Neural crest cell (in vitro differentiated cells): ENCODE measurements around the gene ZNF565. TPM values are rescaled to one million over a fixed set of nuclear protein-coding genes. Genes with fewer than 3 reads are reported as not detected.

Source experiments
- DNase-seq: peaks from one replicate; pipeline ENCODE4 v3.0.0; 2021; ENCODE audit warnings: low read depth, mixed read lengths, low spot score
- H3K27ac Mint-ChIP-seq: one replicate; pipeline ENCODE4 v1.8.0; 2021; ENCODE audit warnings: mild to moderate bottlenecking, mixed read lengths; ENCODE audit not compliant: unreplicated experiment
- H3K27me3 Mint-ChIP-seq: 2 replicates; pipeline ENCODE4 v1.8.0; 2021; ENCODE audit warnings: low read depth, mild to moderate bottlenecking, mixed read lengths
- H3K36me3 Mint-ChIP-seq: 2 replicates; pipeline ENCODE4 v1.8.0; 2021; ENCODE audit warnings: low read depth, mild to moderate bottlenecking, mixed read lengths
- H3K4me1 Mint-ChIP-seq: 2 replicates; pipeline ENCODE4 v1.8.0; 2021; ENCODE audit warnings: mixed read lengths
- H3K4me3 Mint-ChIP-seq: one replicate; pipeline ENCODE4 v1.8.0; 2021; ENCODE audit warnings: mild to moderate bottlenecking, mixed read lengths
- H3K9me3 Mint-ChIP-seq: 2 replicates; pipeline ENCODE4 v1.8.0; 2021; ENCODE audit warnings: mixed read lengths
- total RNA-seq: library from RNA; stranded (reverse); gene quantifications from 2 replicates; pipeline ENCODE4 v1.2.1, GENCODE V29; 2021
- TF ChIP-seq, protein P1 (sequence below): fragments of 200-600 bp; sonication (generic); conservative IDR thresholded peaks from 2 replicates; pipeline ENCODE4 v1.5.0; 2021; ENCODE audit warnings: antibody characterized with exemption, mild to moderate bottlenecking

Gene ZNF565
- total RNA-seq, 1 donor from 2014 or later = 5.6 TPM

GRCh38 chr19:36172852-36173251 lies 41.6 kb downstream of the ZNF565 start:
- H3K4me1 Mint-ChIP-seq = peaks cover 4% of the 10 kb centered on the region
- no peaks in the 10 kb centered on the region for H3K27me3 Mint-ChIP-seq
- H3K36me3 Mint-ChIP-seq = no peaks in the 10 kb centered on the region
- no peak overlapping the region for H3K4me3 Mint-ChIP-seq
- H3K9me3 Mint-ChIP-seq = no peaks in the 10 kb centered on the region
- TF ChIP-seq, protein P1, sequence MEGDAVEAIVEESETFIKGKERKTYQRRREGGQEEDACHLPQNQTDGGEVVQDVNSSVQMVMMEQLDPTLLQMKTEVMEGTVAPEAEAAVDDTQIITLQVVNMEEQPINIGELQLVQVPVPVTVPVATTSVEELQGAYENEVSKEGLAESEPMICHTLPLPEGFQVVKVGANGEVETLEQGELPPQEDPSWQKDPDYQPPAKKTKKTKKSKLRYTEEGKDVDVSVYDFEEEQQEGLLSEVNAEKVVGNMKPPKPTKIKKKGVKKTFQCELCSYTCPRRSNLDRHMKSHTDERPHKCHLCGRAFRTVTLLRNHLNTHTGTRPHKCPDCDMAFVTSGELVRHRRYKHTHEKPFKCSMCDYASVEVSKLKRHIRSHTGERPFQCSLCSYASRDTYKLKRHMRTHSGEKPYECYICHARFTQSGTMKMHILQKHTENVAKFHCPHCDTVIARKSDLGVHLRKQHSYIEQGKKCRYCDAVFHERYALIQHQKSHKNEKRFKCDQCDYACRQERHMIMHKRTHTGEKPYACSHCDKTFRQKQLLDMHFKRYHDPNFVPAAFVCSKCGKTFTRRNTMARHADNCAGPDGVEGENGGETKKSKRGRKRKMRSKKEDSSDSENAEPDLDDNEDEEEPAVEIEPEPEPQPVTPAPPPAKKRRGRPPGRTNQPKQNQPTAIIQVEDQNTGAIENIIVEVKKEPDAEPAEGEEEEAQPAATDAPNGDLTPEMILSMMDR = no peak
- no peak overlapping the region for H3K27ac Mint-ChIP-seq
- no peak for DNase-seq

- Mint-ChIP-seq H3K4me3 (no peak overlapping the region), H3K27ac (no peak overlapping the region)
Observed at GRCh38 chr19:36169084-36169760, 45.2 kb downstream of the ZNF565 start.

DNA sequence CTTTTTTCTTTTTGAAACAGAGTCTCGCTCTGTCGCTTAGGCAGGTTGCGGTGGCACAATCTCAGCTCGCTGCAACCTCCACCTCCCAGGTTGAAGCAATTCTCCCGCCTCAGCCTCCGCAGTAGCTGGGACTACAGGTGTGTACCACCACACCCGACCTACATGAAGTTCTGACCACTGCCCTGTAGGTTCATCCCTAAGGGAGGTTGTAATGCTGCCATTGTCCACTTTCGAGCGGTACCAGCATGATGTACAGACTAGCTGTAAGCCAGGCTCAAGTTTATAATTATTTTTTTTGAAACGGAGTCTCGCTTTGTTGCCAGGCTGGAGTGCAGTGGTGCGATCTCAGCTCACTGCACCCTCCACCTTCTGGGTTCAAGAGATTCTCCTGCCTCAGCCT lies 50.7 kb downstream of the ZNF565 start:
- Mint-ChIP-seq H3K4me3 (no peak overlapping the region), H3K4me1 (no peaks in the 10 kb centered on the region), H3K9me3 (no peaks in the 10 kb centered on the region), H3K27ac (no peak overlapping the region), H3K36me3 (peaks cover 3% of the 10 kb centered on the region), H3K27me3 (no peaks in the 10 kb centered on the region)
- DNase-seq = no peak
- TF ChIP-seq, protein P1 = no peak

More at GRCh38 chr19:36169084-36169760, 45.2 kb downstream of the ZNF565 start:
- Mint-ChIP-seq H3K9me3 (no peaks in the 10 kb centered on the region), H3K27me3 (no peaks in the 10 kb centered on the region), H3K4me1 (peaks cover 4% of the 10 kb centered on the region), H3K36me3 (no peaks in the 10 kb centered on the region)
- TF ChIP-seq, protein P1 = no peak
- no peak for DNase-seq

DNA sequence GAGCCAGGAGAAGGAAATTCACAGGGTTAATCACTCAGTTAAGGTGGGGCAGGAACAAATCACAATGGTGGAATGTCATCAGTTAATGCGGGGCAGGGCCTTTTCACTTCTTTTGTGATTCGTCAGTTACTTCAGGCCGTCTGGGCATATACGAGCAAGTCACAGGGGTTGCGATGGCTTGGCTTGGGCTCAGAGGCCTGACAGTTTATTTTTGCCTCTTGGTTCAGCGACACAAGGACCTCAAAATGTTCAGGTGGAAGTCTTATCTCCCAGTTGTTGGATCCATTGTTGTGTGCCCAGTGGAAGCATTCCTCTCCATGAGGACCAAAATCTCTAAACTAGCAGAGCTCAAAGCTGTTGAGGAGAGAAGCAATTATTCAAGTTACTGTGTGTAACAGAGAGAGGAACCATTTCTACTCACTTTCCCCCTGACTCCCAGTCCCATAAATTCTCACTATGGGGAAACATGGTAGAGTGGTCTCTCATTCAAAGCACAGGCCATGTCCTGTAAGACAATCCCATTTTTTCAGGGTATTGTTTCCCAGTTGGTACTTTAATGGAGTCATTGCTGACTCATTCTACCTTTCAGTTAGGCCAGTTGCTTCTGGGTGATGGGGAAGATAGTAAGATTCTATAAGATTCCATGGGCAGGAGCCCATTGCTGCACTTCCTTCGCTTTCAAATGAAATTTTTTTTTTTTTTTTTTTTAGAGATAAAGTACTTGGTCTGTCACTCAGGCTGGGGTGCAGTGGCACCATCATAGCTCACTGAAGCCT lies 53.5 kb downstream of the ZNF565 start:
- no peak for DNase-seq
- TF ChIP-seq, protein P1 = no peak
- Mint-ChIP-seq H3K27me3 (no peaks in the 10 kb centered on the region), H3K9me3 (no peaks in the 10 kb centered on the region), H3K4me1 (peaks cover 5% of the 10 kb centered on the region), H3K36me3 (peaks cover 3% of the 10 kb centered on the region), H3K27ac (no peak overlapping the region), H3K4me3 (no peak overlapping the region)

DNA sequence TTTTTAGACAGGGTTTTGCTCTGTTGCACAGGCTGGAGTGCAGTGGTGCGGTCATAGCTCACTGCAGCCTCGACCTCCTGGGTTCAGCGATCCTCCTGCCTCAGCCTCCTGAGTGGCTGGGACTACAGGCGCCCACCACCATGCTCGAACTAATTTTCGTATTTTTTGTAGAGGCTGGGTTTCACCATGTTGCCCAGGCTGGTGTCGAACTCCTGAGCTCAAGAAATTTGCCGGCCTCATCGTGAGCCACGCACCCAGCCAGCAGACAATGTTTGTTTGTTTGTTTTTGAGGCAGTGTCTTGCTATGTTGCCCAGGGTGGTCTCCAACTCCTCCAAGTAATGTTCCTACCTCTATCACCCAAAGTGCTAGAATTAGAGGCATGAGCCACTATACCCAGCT lies 61.3 kb downstream of the ZNF565 start:
- no peak for DNase-seq
- no peaks in the 10 kb centered on the region for H3K27me3 Mint-ChIP-seq
- H3K9me3 Mint-ChIP-seq = no peaks in the 10 kb centered on the region
- peaks cover 14% of the 10 kb centered on the region for H3K4me1 Mint-ChIP-seq
- no peak overlapping the region for H3K4me3 Mint-ChIP-seq
- no peak overlapping the region for H3K27ac Mint-ChIP-seq
- TF ChIP-seq, protein P1 = no peak
- no peaks in the 10 kb centered on the region for H3K36me3 Mint-ChIP-seq
